D721Med (cell line): Measurements from ENCODE around the gene FOXP1.
A peak's percentile ranks its signal among the peaks of the same experiment; 100 is the strongest.

Experiments
- DNase-seq: peaks from one replicate; pipeline ENCODE4 v3.0.0; 2011; ENCODE audit warnings: low spot score; ENCODE audit not compliant: insufficient read length
- FAIRE-seq: peaks from 2 replicates; lab custom pipeline; 2011; peaks lifted over from hg19 to GRCh38; lab: Jason Lieb, UNC
- TF ChIP-seq, protein P1 (sequence below): IDR thresholded peaks from 2 replicates; pipeline ENCODE4 v1.5.1; 2012; ENCODE audit warnings: mild to moderate bottlenecking, control low read depth; ENCODE audit not compliant: insufficient read depth; ENCODE audit errors: missing control alignments

FOXP1 gene

DNA sequence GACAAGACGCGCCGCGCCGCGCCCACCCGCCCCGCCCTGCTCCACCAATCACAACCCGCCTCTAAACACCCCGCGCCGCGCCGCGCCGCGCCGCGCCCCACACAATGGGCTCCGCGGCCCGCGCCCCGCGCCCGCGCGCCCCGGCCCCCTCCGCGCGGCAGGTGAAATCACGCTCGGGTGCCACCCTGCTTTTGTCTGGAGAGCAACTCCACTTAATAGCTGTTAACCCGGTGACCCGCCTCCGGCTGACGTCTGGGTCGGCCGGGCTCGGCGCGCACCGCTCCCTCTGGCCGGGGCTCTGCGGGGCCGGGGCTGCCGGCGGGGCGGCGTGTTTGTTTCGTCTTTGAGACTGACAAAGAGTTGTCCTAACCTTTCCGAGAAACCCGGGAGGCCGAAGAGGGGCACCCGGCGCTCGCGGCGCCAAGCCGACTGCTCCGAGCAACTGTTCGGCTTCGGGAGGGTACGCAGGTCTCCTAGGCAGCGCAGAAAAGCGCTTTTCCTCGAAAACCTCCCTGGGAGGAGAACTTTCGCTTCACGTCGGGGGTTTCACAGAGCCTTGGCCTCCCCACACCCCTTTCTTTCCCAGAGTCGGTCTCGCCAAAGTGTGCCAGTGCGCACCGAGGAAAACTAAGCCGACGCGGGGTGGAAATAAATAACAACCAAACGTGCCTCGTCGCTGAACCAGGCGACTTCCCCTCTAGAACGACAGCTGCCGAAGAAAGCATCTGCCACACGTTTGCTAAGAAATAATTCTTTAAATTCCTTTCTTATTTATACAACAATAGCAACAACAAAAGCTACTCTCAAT is 518.4 kb downstream of the FOXP1 start:
- FAIRE-seq (no peak), DNase-seq (peak; percentile 28)
- TF ChIP-seq, protein P1, sequence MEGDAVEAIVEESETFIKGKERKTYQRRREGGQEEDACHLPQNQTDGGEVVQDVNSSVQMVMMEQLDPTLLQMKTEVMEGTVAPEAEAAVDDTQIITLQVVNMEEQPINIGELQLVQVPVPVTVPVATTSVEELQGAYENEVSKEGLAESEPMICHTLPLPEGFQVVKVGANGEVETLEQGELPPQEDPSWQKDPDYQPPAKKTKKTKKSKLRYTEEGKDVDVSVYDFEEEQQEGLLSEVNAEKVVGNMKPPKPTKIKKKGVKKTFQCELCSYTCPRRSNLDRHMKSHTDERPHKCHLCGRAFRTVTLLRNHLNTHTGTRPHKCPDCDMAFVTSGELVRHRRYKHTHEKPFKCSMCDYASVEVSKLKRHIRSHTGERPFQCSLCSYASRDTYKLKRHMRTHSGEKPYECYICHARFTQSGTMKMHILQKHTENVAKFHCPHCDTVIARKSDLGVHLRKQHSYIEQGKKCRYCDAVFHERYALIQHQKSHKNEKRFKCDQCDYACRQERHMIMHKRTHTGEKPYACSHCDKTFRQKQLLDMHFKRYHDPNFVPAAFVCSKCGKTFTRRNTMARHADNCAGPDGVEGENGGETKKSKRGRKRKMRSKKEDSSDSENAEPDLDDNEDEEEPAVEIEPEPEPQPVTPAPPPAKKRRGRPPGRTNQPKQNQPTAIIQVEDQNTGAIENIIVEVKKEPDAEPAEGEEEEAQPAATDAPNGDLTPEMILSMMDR, result no peak

GRCh38 chr3:71064291-71064955 is 519.1 kb downstream of the FOXP1 start:
- FAIRE-seq (no peak), DNase-seq (no peak)
- TF ChIP-seq, protein P1, result no peak

DNA sequence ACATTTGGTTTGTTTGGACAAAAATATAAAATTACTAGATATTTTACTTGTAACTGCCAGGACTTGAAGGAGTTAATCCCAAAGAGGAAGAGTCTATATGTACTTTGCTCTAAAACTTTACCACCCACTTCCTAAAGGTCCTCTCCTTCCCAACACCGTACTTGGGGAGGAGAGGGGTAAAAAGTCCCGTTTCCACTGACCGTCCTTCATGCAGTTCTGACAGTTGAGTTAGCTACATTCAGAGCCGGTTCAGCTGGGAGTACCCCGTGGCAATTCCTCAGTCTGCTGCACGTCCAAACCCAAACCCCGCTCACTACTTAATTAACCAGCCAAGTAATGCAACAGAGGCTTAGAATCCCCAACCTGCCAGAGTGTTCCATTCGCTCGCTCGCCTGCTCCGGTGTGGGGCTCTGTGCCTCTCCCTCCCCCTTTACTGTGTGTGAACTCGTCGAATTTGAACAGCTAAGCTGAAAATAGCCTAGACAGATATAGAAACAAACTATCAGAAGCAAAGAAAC is 519.7 kb downstream of the FOXP1 start:
- TF ChIP-seq, protein P1, result no peak
- DNase-seq (no peak), FAIRE-seq (no peak)

GRCh38 chr3:71062952-71063772 is 520.4 kb downstream of the FOXP1 start:
- FAIRE-seq, result peak; percentile 35
- no peak for DNase-seq
- TF ChIP-seq, protein P1, result no peak

GRCh38 chr3:71062037-71062932 is 521.2 kb downstream of the FOXP1 start:
- TF ChIP-seq, protein P1, result no peak
- FAIRE-seq, result no peak
- DNase-seq, result no peak

DNA sequence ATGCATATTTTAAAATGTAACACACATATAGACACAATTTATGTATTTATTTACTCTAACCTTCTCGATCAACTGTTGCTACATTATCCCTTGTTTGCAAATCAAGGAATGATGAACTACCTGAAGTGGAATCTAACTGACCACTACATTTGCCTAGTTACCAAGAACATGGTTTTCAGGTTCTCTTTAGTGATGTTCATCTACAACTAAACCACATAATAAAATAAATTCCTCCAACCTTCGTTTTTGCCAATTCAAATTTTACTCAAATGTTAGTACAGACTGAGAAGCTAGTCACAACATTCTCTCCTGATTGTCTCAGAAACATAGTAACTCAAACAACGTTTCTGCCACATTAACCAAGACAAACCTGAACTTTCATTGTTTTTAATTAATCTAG is 521.9 kb downstream of the FOXP1 start:
- no peak for FAIRE-seq
- no peak for DNase-seq
- TF ChIP-seq, protein P1, result no peak
